SH-SY5Y (cell line): Measurements from ENCODE around the gene IFITM1.

Experiments used
- GATA2 ChIP-seq: IDR thresholded peaks from 2 replicates; pipeline ENCODE4 v1.6.1; 2011; ENCODE audit warnings: mild to moderate bottlenecking, low read depth, low read length
- GATA3 ChIP-seq: IDR thresholded peaks from 2 replicates; pipeline ENCODE4 v1.6.1; 2011; ENCODE audit warnings: low read depth, mild to moderate bottlenecking, low read length, moderate library complexity

Gene IFITM1

DNA sequence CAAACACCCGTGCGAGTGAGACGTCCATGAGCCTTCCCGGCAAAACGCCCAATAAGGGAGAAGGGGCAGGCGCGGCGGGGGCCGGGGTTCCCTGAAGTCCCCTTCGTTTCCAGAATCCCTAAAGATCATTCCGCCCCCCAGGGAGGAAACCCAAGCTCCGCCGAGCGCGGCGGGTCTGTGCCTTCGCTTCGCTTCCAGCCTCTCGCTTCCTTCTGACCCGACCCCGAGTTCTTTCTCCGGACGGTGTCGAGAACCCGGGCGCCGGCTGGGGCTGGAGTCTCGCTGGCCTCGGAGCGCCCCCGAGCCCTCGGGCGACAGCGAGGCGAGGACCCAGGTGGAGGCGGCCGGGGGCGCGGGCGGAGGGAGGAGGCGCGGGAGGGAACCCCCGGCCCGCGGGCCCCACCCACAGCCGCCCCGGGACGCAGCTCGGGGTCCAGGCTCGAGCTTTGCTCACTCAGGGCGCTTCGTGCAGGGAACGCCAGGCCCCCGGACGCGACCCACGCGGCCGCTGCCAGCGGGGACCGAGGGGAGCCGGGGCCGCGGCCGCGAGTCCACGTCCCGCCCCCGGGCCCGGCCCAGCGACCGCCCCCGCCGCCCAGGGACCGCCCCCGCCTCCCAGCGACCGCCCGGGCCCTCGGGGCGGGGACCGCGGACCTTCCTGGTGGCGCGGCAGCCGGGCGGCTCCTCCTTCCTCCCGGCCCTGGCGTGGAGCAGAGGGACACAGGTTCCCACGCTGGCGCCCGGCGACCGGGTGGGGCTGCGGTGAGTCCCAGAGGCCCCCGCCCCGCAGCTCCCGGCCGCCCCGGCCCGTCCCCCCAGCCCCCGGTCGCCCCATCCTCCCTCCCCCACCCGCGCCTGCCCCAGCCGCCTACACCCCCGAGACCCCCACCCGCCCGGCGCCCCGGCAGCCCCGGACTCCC is 25.1 kb upstream of the IFITM1 start, which contains the start of gene PGGHG:
PGGHG (plus strand) TSS at position 649 of the 920 bp plus-strand sequence. CDS start 691 bp downstream, outside the sequence.
- TF ChIP-seq GATA3 (no peak), GATA2 (no peak)

GRCh38 chr11:289398-289711 is 24.5 kb upstream of the IFITM1 start:
- no peak for TF ChIP-seq GATA2
- no peak for TF ChIP-seq GATA3

DNA sequence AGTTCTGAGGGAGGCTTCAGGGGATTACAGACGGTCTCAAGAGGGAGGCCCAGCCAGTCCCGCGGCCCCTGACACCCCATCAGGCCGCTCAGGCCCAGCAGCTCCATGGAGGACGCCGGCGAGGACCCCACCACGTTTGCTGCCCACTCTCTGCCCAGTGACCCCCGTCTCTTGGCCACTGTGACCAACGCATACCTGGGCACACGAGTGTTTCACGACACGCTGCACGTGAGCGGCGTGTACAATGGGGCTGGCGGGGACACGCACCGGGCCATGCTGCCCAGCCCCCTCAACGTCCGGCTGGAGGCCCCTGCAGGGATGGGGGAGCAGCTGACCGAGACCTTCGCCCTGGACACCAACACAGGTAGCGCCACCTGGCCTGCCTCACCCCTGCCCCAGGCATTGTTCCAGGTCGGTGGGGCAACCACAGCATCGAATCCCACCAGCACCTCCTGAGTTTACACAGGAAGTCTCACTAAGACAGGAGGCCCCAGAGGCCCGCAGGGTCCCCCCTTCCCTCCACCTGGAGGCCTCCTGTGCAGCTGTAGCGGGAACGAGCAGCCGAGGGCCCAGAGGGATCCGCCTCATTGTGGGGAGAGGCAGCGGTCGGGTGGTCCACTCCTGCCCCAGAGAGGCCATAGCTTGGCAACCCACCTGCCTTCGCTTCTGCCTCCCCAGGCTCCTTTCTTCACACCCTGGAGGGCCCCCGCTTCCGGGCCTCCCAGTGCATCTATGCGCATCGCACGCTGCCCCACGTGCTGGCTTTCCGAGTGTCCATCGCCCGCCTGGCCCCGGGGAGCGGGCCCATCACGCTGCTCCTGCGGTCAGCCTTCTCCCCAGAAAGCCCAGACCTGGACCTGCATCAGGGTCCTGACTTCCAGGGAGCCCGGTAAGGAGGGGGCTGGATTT is 23.9 kb upstream of the IFITM1 start:
- TF ChIP-seq GATA3 (no peak), GATA2 (no peak)

- no peak for TF ChIP-seq GATA3
- no peak for TF ChIP-seq GATA2
These were observed 23.1 kb upstream of the IFITM1 start for GRCh38 chr11:290621-291231.

DNA sequence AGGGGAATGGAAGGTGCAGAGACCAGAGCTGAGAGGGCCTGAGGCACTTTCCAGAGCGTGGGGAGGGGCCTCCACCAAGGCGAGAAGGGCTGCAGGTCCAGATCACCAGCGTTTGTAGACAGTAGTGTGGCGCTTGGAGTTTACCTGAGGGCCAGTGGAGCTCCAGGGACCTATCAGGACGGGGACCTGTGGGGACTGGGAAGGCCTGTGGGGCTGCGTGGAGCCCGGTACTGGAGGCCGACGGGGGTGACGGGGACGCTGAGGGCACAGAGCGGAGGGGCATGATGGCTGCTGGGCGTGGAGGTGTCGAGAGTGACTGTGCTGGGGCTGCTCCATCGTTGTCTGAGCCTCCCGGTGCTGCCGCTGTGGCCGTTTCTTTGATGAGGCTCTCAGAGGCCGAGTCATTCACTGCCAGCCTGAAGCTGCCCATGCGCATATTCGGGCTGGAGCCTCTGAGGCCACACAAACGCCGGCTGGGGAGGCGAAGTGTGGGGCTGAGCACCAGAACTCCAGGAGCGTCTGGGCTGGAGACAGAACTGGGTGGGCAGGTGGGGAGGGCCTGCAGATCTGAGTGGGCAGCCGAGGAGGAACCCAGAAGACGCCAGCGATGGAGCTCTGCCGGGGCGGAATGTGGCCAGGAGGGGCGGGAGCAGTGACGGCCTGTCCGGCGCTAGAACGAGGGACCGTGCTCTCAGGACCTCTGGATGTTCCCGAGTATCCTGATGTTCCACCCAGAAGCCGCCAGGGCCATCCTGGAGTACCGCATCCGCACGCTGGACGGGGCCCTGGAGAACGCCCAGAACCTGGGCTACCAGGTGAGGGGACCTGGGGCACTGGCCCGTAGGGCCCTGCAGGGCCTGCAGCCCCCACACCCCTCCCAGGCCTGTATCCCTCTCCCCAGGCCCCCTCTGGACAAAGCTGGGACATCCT is 22.3 kb upstream of the IFITM1 start:
- no peak for TF ChIP-seq GATA3
- TF ChIP-seq GATA2 = no peak

- TF ChIP-seq GATA3 (no peak), GATA2 (no peak)
These were observed 21.4 kb upstream of the IFITM1 start for GRCh38 chr11:292211-293121.

DNA sequence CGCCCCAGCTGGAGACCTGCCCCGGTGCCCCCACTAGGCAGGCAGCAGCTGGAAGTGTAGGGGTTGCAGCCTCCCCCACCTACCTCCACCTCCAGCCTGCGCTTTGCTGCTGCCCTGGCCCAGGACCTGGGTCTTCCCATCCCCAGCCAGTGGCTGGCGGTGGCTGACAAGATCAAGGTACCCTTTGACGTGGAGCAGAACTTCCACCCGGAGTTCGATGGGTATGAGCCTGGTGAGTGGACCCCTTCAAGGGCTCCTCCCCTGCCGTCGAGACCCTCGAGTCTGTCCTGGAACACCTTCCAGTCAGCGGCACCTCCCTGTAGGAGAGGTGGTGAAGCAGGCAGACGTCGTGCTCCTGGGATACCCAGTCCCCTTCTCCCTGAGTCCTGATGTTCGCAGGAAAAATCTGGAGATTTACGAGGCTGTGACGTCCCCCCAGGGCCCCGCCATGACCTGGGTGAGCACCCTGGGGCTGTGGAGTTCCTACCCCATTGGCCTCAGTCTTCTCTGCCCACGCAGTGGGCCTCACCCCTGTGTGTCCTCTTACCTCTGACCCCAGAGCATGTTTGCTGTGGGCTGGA is 20.5 kb upstream of the IFITM1 start:
- TF ChIP-seq GATA2 = no peak
- TF ChIP-seq GATA3 = no peak

GRCh38 chr11:293852-294661 is 19.8 kb upstream of the IFITM1 start:
- TF ChIP-seq GATA3 (no peak), GATA2 (no peak)

GRCh38 chr11:294780-295179 is 19.1 kb upstream of the IFITM1 start:
- no peak for TF ChIP-seq GATA3
- no peak for TF ChIP-seq GATA2

GRCh38 chr11:295351-296170 is 18.3 kb upstream of the IFITM1 start:
- TF ChIP-seq GATA3 (no peak), GATA2 (no peak)
